Measurements from ENCODE around the gene ARHGEF40.

- no peak for TF ChIP-seq CTCF (IDR thresholded peaks at IDR 0.05)
- no peak for TF ChIP-seq POLR2A (IDR thresholded peaks at IDR 0.05)
These were observed 8.6 kb downstream of the ARHGEF40 start for GRCh38 chr14:21078726-21079125.

Data from lower leg skin (tissue), 3 donors.